Stimulated activated CD8-positive, alpha-beta memory T cell treated with anti-CD3 and anti-CD28 coated beads, Interleukin-2, amount 100 ng/mL, for 48 hours (primary cell): ENCODE measurements around the gene HSDL2.

Source experiments
- DNase-seq, 2 donors: peaks; one replicate each; pipeline ENCODE4 v3.0.0-alpha.2; 2020; ENCODE audit warnings: low read depth in 2 of 2

HSDL2 gene

GRCh38 chr9:112446526-112446925 lies 66.6 kb downstream of the HSDL2 start:
- DNase-seq: no peak

DNA sequence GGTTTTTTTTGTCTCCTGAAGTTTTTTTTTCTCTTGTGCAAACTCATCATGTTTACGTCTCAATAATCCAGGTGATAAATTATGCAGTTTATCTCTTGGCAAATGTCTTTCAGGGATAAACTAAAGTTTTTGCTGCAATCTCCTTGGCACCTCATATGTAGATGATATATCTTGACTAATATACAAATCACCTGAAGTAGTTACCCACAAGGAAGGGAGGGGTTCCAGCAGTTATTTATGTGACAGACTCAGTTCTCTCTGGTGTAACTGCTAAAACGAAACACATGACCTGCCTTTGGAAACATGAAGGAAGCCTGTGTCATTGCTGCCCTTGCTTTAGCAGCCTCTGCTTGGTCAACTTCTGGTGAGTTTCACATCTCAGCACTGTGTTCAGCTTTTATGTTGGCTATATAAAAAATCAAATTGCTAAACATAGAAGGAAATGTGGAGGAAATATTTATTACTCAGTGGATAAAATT lies 67.4 kb downstream of the HSDL2 start:
- DNase-seq: no peak

- DNase-seq: no peak
These were observed 82.9 kb downstream of the HSDL2 start for GRCh38 chr9:112462855-112463254.

DNA sequence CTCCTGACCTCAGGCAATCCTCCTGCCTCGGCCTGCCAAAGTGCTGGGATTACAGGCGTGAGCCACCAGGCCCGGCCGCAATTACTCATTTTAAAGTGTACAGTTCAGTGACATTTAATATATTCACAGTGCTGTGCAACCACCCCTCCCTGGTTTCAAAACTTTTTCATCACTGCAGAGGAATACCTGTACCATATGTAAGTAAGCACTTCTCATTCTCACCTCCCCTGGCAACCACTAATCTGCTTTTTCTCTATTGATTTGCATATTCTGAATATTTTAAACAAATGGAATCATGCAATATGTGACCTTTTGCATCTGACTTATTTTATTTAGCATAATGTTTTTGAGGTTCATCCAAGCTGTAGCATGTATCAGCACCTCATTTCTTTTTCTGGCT lies 85.4 kb downstream of the HSDL2 start:
- no peak for DNase-seq

- DNase-seq: no peak
These were observed 93.1 kb downstream of the HSDL2 start for GRCh38 chr9:112472996-112473395.

DNA sequence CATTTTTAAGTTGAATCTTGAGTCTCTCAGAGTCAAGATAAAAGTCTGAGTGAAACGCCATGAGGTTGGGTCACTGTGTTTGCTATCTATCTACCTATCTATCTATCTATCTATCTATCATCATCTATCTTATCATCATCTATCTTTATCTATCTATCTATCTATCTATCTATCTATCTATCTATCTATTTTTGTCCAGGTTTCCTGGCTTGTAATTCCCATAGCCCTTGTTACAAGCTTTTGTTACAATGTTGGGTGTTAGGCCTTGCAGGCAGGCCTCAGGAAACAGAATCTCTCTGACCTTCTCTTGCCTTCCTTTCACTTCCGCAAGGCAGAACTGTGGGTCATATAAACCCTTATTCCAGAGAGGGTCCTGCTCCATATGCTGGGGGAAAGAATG lies 94.1 kb downstream of the HSDL2 start:
- DNase-seq: no peak

- no peak for DNase-seq
These were observed 95.4 kb downstream of the HSDL2 start for GRCh38 chr9:112475318-112475717.

GRCh38 chr9:112477330-112477729 lies 97.4 kb downstream of the HSDL2 start:
- DNase-seq: no peak

- DNase-seq: no peak
These were observed 99.3 kb downstream of the HSDL2 start for GRCh38 chr9:112479221-112479620.

DNA sequence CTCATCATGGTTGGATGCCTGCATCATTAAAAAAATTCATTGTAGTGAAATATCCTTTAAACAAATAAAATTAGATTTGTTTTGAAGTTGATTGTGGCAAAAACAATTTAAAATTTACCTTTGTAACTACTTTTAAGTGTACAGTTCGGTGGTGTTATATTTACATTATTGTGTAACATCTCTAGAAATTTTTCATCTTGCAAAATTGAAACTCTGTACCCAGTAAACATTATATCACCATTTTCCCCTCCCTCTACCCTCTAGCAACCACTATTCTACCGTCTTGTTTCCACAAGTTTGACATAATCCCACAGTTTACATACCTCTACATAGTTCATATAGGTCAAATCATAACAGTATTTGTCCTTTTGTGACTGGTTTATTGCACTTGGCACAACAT lies 104.7 kb downstream of the HSDL2 start:
- DNase-seq: no peak

- no peak for DNase-seq
These were observed 105.7 kb downstream of the HSDL2 start for GRCh38 chr9:112485574-112485973.

DNA sequence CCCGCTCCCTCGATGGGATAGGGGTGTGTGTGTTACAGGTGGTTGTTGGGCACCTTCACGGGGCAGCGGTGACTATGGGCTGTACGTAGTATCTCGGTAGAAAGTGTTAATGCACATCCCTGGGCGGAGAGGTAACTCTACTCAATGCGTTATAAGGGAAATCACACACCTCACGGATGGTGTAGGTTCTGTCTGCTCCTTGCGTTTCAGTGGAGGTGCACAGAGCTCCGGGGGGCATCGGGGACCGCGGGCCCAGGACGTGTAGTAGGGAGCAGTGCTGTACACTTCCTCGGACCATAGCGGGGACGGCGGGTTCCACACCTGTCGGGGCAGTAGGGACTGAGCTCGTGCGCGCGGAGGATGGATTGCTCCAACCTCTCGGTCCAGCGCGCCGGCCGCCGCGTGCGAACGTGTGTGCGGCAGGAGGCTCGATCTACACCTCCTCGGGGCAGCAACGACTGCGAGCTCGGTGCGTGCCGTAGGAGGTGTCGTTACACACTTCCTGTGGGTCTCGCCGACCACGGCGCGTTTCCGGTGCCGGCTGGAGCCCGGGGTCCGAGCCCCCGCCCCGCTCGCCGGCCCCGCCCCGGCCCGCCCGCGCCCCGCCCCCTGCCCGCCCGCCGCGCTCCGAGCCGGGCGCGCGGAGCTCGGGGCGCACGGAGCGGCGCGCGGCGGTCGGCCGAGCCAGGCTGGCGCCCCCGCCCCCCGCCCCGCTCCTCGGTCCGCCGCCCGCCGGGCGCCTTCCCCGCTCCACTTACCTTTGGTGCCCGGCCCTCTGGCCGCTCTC lies 106.5 kb downstream of the HSDL2 start, which contains the start of gene KIAA1958:
Gene KIAA1958 (plus strand): TSS at position 607 of the 787 bp plus-strand sequence. CDS start 87,254 bp downstream, outside the sequence.
- DNase-seq: peak; percentile 80 to 83

- peak; percentile 41 to 52 for DNase-seq
These were observed 107.3 kb downstream of the HSDL2 start for GRCh38 chr9:112487008-112487798.

GRCh38 chr9:112487799-112488340 lies 108.0 kb downstream of the HSDL2 start:
- DNase-seq: no peak

GRCh38 chr9:112489039-112489546 lies 109.2 kb downstream of the HSDL2 start:
- no peak for DNase-seq

GRCh38 chr9:112489876-112490666 lies 110.2 kb downstream of the HSDL2 start:
- no peak for DNase-seq

- no peak for DNase-seq
These were observed 113.7 kb downstream of the HSDL2 start for GRCh38 chr9:112493393-112494137.

DNA sequence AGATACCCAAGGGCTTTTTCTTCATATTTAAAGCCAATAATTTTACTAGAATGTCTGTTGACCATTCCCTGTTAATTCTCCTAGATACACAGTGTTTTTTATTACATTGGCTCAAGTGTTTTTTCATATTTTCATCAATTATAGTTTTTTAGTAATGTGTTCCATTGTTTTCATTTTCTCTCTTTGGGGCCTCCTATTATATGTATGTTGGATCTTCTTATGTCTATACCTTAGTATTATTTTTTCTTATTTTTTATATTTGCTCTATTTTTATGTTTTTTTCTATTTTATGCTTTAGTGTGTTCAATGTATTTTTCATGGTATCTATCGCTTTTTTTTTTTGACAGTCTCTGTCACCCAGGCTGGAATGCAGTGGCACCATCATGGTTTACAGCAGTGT lies 114.2 kb downstream of the HSDL2 start:
- no peak for DNase-seq

DNA sequence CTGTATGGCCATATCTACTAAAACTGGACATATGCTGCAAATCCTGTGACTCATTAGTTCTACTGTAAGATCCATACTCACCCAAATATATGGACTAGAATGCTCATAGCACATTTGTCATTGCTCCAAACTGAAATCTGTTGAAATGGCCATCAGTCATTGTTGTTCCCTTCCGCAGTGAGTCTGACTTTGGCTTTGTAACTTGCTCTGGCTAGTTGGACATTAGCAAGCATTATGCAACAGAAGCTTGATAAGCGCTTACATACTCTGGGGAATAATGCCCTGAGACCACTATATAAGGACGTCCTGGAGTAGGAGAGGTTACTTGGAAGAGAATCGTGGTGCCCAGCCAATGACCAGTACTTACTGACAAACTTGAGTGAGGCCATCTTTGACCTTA lies 115.7 kb downstream of the HSDL2 start:
- DNase-seq: no peak

- DNase-seq: no peak
These were observed 116.3 kb downstream of the HSDL2 start for GRCh38 chr9:112496074-112496722.
